GM19238 (cell line): Measurements from ENCODE around the gene MCTP1.
"Not testable (repeated sequence)": the region's sequence is repeated elsewhere in the genome, so short reads cannot be mapped to it uniquely, and the experiment has no call there.

Experiments used
- DNase-seq: peaks from one replicate; pipeline ENCODE4 v3.0.0; 2011; ENCODE audit warnings: low spot score; ENCODE audit not compliant: insufficient read length

MCTP1 gene

GRCh38 chr5:95035891-95036685, 248.8 kb downstream of the MCTP1 start:
- no peak for DNase-seq

- no peak for DNase-seq
These were observed 252.1 kb downstream of the MCTP1 start for GRCh38 chr5:95032801-95033200.

- DNase-seq = no peak
These were observed 255.1 kb downstream of the MCTP1 start for GRCh38 chr5:95029569-95030366.

- no peak for DNase-seq
These were observed 257.1 kb downstream of the MCTP1 start for GRCh38 chr5:95027775-95028174.

- no peak for DNase-seq
These were observed 257.7 kb downstream of the MCTP1 start for GRCh38 chr5:95027151-95027721.

GRCh38 chr5:95026718-95027117, 258.2 kb downstream of the MCTP1 start:
- no peak for DNase-seq

- no peak for DNase-seq
These were observed 261.8 kb downstream of the MCTP1 start for GRCh38 chr5:95022967-95023695.

GRCh38 chr5:95020345-95020744, 264.5 kb downstream of the MCTP1 start:
- no peak for DNase-seq

GRCh38 chr5:95018946-95019345, 265.9 kb downstream of the MCTP1 start:
- no peak for DNase-seq

GRCh38 chr5:95018511-95018910, 266.4 kb downstream of the MCTP1 start:
- no peak for DNase-seq

GRCh38 chr5:95009812-95010211, 275.1 kb downstream of the MCTP1 start:
- DNase-seq = no peak

GRCh38 chr5:95007921-95008597, 276.8 kb downstream of the MCTP1 start:
- no peak for DNase-seq

GRCh38 chr5:95005811-95006210, 279.1 kb downstream of the MCTP1 start:
- no peak for DNase-seq

GRCh38 chr5:94998670-94999069, 286.2 kb downstream of the MCTP1 start:
- no peak for DNase-seq

GRCh38 chr5:94994537-94994936, 290.4 kb downstream of the MCTP1 start:
- not testable (repeated sequence) for DNase-seq

GRCh38 chr5:94993491-94993890, 291.4 kb downstream of the MCTP1 start:
- DNase-seq = no peak

- DNase-seq = no peak
These were observed 292.6 kb downstream of the MCTP1 start for GRCh38 chr5:94992325-94992724.

GRCh38 chr5:94983861-94984535, 300.9 kb downstream of the MCTP1 start:
- DNase-seq = no peak

GRCh38 chr5:94977437-94977836, 307.5 kb downstream of the MCTP1 start:
- DNase-seq = no peak

GRCh38 chr5:94976853-94977252, 308.0 kb downstream of the MCTP1 start:
- DNase-seq = no peak
